Measurements from ENCODE around the gene CADPS.

DNA sequence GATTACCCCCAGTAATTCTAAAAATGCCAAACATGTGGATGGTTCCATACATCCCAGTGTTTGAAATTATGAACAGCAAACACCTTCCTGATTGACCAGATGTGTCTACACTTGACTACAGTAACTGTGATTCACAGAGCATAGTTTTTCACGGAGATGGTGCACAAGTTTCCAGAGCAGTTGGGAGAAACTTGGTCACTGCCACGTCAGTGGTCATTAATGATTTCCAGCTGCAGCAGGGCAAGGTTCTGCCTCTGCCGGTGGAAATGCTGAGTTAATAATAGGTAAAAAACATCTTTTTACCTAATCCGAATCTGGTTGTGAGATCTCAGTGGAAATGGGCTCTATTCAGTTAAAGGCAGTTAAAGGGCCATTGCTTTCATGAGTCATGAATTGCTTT, 347.7 kb downstream of the CADPS start:
- TF ChIP-seq GABPA (tag; conservative IDR thresholded peaks at IDR 0.05; ENCODE audit: low read depth) (no peak), FOXM1 (IDR thresholded peaks at IDR 0.05; ENCODE audit: low read depth) (no peak), FOXM1 (CRISPR knock-in tag; IDR thresholded peaks at IDR 0.05; ENCODE audit: low read depth) (no peak)
- TF ChIP-seq, protein P1, sequence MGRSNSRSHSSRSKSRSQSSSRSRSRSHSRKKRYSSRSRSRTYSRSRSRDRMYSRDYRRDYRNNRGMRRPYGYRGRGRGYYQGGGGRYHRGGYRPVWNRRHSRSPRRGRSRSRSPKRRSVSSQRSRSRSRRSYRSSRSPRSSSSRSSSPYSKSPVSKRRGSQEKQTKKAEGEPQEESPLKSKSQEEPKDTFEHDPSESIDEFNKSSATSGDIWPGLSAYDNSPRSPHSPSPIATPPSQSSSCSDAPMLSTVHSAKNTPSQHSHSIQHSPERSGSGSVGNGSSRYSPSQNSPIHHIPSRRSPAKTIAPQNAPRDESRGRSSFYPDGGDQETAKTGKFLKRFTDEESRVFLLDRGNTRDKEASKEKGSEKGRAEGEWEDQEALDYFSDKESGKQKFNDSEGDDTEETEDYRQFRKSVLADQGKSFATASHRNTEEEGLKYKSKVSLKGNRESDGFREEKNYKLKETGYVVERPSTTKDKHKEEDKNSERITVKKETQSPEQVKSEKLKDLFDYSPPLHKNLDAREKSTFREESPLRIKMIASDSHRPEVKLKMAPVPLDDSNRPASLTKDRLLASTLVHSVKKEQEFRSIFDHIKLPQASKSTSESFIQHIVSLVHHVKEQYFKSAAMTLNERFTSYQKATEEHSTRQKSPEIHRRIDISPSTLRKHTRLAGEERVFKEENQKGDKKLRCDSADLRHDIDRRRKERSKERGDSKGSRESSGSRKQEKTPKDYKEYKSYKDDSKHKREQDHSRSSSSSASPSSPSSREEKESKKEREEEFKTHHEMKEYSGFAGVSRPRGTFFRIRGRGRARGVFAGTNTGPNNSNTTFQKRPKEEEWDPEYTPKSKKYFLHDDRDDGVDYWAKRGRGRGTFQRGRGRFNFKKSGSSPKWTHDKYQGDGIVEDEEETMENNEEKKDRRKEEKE (IDR thresholded peaks at IDR 0.05; ENCODE audit: borderline replicate concordance in 1 of 2, control insufficient read depth in 1 of 2, low read depth in 2 of 2, low read length in 1 of 2), result no peak

All from K562 (cell line).